ENCODE data around the gene ALDH18A1.

DNA sequence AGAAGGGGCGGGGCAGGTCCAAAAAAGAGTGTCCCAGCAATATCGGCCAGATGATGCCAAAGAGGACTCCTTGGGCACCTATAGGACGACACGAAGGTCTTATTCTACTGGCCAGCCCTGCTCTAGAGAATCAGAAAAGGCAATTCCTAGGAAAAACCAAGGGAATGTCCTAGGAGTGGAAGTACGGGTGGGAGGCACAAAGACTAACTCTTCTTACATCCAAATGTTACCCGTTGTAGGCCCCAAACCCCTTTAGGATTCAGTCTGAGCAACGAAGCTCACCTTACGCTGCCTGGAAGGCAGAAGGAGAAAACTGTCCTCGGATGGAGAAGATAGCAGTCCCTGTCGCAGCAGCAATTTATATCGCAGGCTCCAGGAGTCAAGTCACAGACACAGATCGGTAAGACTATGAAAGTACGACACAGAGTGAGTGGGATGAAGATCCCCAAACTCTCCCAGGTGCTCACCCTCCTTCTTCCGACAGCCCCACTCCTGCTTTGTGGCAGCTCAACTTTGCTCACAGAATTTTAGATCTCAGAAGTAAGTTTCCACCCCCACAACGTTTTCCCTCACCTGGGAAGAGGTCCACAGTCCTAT lies 36.7 kb upstream of the ALDH18A1 start:
- no peak for TF ChIP-seq POLR2A (IDR thresholded peaks at IDR 0.05; ENCODE audit: extremely low read depth, insufficient read length)
- TF ChIP-seq, protein P1, sequence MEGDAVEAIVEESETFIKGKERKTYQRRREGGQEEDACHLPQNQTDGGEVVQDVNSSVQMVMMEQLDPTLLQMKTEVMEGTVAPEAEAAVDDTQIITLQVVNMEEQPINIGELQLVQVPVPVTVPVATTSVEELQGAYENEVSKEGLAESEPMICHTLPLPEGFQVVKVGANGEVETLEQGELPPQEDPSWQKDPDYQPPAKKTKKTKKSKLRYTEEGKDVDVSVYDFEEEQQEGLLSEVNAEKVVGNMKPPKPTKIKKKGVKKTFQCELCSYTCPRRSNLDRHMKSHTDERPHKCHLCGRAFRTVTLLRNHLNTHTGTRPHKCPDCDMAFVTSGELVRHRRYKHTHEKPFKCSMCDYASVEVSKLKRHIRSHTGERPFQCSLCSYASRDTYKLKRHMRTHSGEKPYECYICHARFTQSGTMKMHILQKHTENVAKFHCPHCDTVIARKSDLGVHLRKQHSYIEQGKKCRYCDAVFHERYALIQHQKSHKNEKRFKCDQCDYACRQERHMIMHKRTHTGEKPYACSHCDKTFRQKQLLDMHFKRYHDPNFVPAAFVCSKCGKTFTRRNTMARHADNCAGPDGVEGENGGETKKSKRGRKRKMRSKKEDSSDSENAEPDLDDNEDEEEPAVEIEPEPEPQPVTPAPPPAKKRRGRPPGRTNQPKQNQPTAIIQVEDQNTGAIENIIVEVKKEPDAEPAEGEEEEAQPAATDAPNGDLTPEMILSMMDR (IDR thresholded peaks at IDR 0.05; ENCODE audit: low read depth, low read length): no peak
- TF ChIP-seq, protein P2, sequence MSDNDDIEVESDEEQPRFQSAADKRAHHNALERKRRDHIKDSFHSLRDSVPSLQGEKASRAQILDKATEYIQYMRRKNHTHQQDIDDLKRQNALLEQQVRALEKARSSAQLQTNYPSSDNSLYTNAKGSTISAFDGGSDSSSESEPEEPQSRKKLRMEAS (IDR thresholded peaks at IDR 0.05; ENCODE audit: low read depth, low read length): no peak
- TF ChIP-seq MYC (IDR thresholded peaks at IDR 0.05; ENCODE audit: low read depth, low read length): no peak

Measured in NB4 (cell line).